ENCODE data around the gene HSD3B7. TPM values are rescaled to one million over a fixed set of nuclear protein-coding genes. Genes with fewer than 3 reads are reported as not detected.
"Not testable (repeated sequence)": the region's sequence is repeated elsewhere in the genome, so short reads cannot be mapped to it uniquely, and the experiment has no call there.

HSD3B7 gene
- total RNA-seq, 4 donors from 2014 or later, result 14.9 to 42.9 (median 22.5) TPM

- no peaks in the 10 kb centered on the region for H3K9me3 ChIP-seq
- no peak overlapping the region for H3K27ac ChIP-seq
- DNase-seq (ENCODE audit: low spot score in 2 of 2), result no peak
- peaks cover 0 to 6% (median 2%) of the 10 kb centered on the region in 4 donors for H3K4me1 ChIP-seq
- 61 to 82% methylated on average over 7 of the region's 7 CpGs for WGBS, 2 donors
- H3K27me3 ChIP-seq, result peaks cover 0 to 58% of the 10 kb centered on the region in 2 donors
- no peak overlapping the region for H3K4me3 ChIP-seq
- no peaks in the 10 kb centered on the region for H3K36me3 ChIP-seq
- TF ChIP-seq POLR2A (IDR thresholded peaks at IDR 0.05) (no peak), EP300 (IDR thresholded peaks at IDR 0.05) (no peak), CTCF (IDR thresholded peaks at IDR 0.05) (no peak)
These were observed 24.1 kb downstream of the HSD3B7 start for GRCh38 chr16:31009120-31009519.

GRCh38 chr16:31009894-31010584 lies 25.0 kb downstream of the HSD3B7 start:
- Histone ChIP-seq H3K4me1 (peaks cover 0 to 6% (median 2%) of the 10 kb centered on the region in 4 donors), H3K9me3 (no peaks in the 10 kb centered on the region), H3K27me3 (peaks cover 0 to 58% of the 10 kb centered on the region in 2 donors), H3K27ac (no peak overlapping the region), H3K4me3 (no peak overlapping the region), H3K36me3 (no peaks in the 10 kb centered on the region)
- no peak for DNase-seq (ENCODE audit: low spot score in 2 of 2)
- 10 to 12% methylated on average over 25 to 26 of the region's 36 CpGs for WGBS, 2 donors
- TF ChIP-seq EP300 (IDR thresholded peaks at IDR 0.05) (no peak), POLR2A (IDR thresholded peaks at IDR 0.05) (no peak), CTCF (IDR thresholded peaks at IDR 0.05) (no peak)

- Histone ChIP-seq H3K27me3 (peaks cover 0 to 58% of the 10 kb centered on the region in 2 donors), H3K27ac (no peak within 1 kb of the TSS), H3K4me3 (peak within 1 kb of the TSS in 1 of 4 donors; percentile 17), H3K4me1 (peaks cover 0 to 6% (median 2%) of the 10 kb centered on the region in 4 donors), H3K9me3 (no peaks in the 10 kb centered on the region), H3K36me3 (no peaks in the 10 kb centered on the region)
- WGBS, 2 donors, result 2 to 15% methylated on average over 21 to 22 of the region's 45 CpGs
- no peak for DNase-seq (ENCODE audit: low spot score in 2 of 2)
- TF ChIP-seq CTCF (IDR thresholded peaks at IDR 0.05) (no peak), POLR2A (IDR thresholded peaks at IDR 0.05) (no peak), EP300 (IDR thresholded peaks at IDR 0.05) (no peak)
These were observed 25.7 kb downstream of the HSD3B7 start, which contains the start of gene STX1B for GRCh38 chr16:31010585-31011325. TSS of gene STX1B (minus strand) at chr16:31010638. CDS start at chr16:31010396, 242 bp downstream.

- not testable (repeated sequence) for H3K9me3 ChIP-seq; H3K4me3 ChIP-seq; H3K4me1 ChIP-seq; DNase-seq (ENCODE audit: low spot score in 2 of 2); H3K27ac ChIP-seq; H3K36me3 ChIP-seq
- peaks cover 0 to 58% of the 10 kb centered on the region in 2 donors for H3K27me3 ChIP-seq
- 77 to 87% methylated on average over 7 of the region's 7 CpGs for WGBS, 2 donors
These were observed 26.8 kb downstream of the HSD3B7 start for GRCh38 chr16:31011815-31012214.

GRCh38 chr16:31013292-31013691 lies 28.3 kb downstream of the HSD3B7 start:
- H3K4me3 ChIP-seq; H3K36me3 ChIP-seq; H3K27ac ChIP-seq; H3K9me3 ChIP-seq; DNase-seq (ENCODE audit: low spot score in 2 of 2); H3K4me1 ChIP-seq: not testable (repeated sequence)
- H3K27me3 ChIP-seq, result peaks cover 0 to 45% of the 10 kb centered on the region in 2 donors

GRCh38 chr16:31016018-31016417 lies 31.0 kb downstream of the HSD3B7 start:
- H3K27me3 ChIP-seq, result peaks cover 0 to 20% of the 10 kb centered on the region in 2 donors
- WGBS, 2 donors, result 64 to 76% methylated on average over 6 of the region's 6 CpGs
- H3K36me3 ChIP-seq, result no peaks in the 10 kb centered on the region
- no peak overlapping the region for H3K27ac ChIP-seq
- no peak overlapping the region for H3K4me3 ChIP-seq
- peaks cover 0 to under 1% (median 0%) of the 10 kb centered on the region in 4 donors for H3K4me1 ChIP-seq
- H3K9me3 ChIP-seq, result no peaks in the 10 kb centered on the region
- no peak for DNase-seq (ENCODE audit: low spot score in 2 of 2)
- no peak for TF ChIP-seq POLR2A (IDR thresholded peaks at IDR 0.05)
- no peak for TF ChIP-seq EP300 (IDR thresholded peaks at IDR 0.05)
- TF ChIP-seq CTCF (IDR thresholded peaks at IDR 0.05), result no peak

- WGBS, 2 donors, result 91 to 92% methylated on average over 10 of the region's 10 CpGs
- H3K27me3 ChIP-seq, result not testable (repeated sequence)
These were observed 32.7 kb downstream of the HSD3B7 start for GRCh38 chr16:31017756-31018155.

More at GRCh38 chr16:31017756-31018155, 32.7 kb downstream of the HSD3B7 start:
- H3K4me3 ChIP-seq; H3K9me3 ChIP-seq; H3K36me3 ChIP-seq; H3K4me1 ChIP-seq; H3K27ac ChIP-seq; DNase-seq (ENCODE audit: low spot score in 2 of 2): not testable (repeated sequence)
